ENCODE data around the gene KCTD17. TPM values are rescaled to one million over a fixed set of nuclear protein-coding genes. Genes with fewer than 3 reads are reported as not detected.

KCTD17 gene
- total and polyA plus RNA-seq, 2 of the 13 experiments (the other 11 are each of a cell fraction or from before 2014, with no cell fraction given) = 5.3 to 11.7 TPM

GRCh38 chr22:37018086-37018814 is 33.3 kb upstream of the KCTD17 start (continued):
- 0 out of 2 replicates have a peak, but pooled peaks have one; percentile 37 for TF ChIP-seq ZNF431 (CRISPR knock-in tag; IDR thresholded peaks at IDR 0.05; ENCODE audit: borderline replicate concordance, low read depth)
- TF ChIP-seq ZNF543 (CRISPR knock-in tag; IDR thresholded peaks at IDR 0.05) = no peak
- TF ChIP-seq ZFP36L1 (CRISPR knock-in tag; IDR thresholded peaks at IDR 0.05) = no peak
- TF ChIP-seq ZNF318 (CRISPR knock-in tag; IDR thresholded peaks at IDR 0.05) = no peak
- peak; percentile 45 for TF ChIP-seq TAF15 (IDR thresholded peaks at IDR 0.05; ENCODE audit: low read depth, low read length, poor library complexity, severe bottlenecking)
- TF ChIP-seq ZNF235 (CRISPR knock-in tag; IDR thresholded peaks at IDR 0.05; ENCODE audit: borderline replicate concordance) = no peak
- TF ChIP-seq MLX (CRISPR knock-in tag; IDR thresholded peaks at IDR 0.05) = no peak
- no peak for TF ChIP-seq NPAS2 (CRISPR knock-in tag; IDR thresholded peaks at IDR 0.05; ENCODE audit: borderline replicate concordance)
- TF ChIP-seq, protein P1, sequence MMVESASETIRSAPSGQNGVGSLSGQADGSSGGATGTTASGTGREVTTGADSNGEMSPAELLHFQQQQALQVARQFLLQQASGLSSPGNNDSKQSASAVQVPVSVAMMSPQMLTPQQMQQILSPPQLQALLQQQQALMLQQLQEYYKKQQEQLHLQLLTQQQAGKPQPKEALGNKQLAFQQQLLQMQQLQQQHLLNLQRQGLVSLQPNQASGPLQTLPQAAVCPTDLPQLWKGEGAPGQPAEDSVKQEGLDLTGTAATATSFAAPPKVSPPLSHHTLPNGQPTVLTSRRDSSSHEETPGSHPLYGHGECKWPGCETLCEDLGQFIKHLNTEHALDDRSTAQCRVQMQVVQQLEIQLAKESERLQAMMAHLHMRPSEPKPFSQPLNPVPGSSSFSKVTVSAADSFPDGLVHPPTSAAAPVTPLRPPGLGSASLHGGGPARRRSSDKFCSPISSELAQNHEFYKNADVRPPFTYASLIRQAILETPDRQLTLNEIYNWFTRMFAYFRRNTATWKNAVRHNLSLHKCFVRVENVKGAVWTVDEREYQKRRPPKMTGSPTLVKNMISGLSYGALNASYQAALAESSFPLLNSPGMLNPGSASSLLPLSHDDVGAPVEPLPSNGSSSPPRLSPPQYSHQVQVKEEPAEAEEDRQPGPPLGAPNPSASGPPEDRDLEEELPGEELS (CRISPR knock-in tag; IDR thresholded peaks at IDR 0.05) = no peak
- TF ChIP-seq SOX6 (IDR thresholded peaks at IDR 0.05) = no peak
- TF ChIP-seq SOX6 (CRISPR knock-in tag; IDR thresholded peaks at IDR 0.05) = 0 out of 2 replicates have a peak, but pooled peaks have one; percentile 2
- TF ChIP-seq ZNF136 (CRISPR knock-in tag; IDR thresholded peaks at IDR 0.05; ENCODE audit: low read depth) = no peak
- no peak; the same call in 1 of the 2 replicates for TF ChIP-seq ZNF574 (CRISPR knock-in tag; IDR thresholded peaks at IDR 0.05)
- TF ChIP-seq ZSCAN31 (CRISPR knock-in tag; IDR thresholded peaks at IDR 0.05; ENCODE audit: low read depth) = no peak
- no peak for TF ChIP-seq ZBTB3 (CRISPR knock-in tag; IDR thresholded peaks at IDR 0.05; ENCODE audit: borderline replicate concordance, low read depth)
